SK-N-MC (cell line): ENCODE data around the gene BRI3.

Source experiments
- DNase-seq: peaks from one replicate; pipeline ENCODE4 v3.0.0-alpha.2; 2011; ENCODE audit warnings: low read depth, low spot score
- H3K27ac ChIP-seq: fragments of 200-600 bp; sonication (generic); 2 replicates; pipeline ENCODE4 v1.5.1; 2016; ENCODE audit warnings: mixed run types
- H3K36me3 ChIP-seq: fragments of 200-600 bp; sonication (generic); 2 replicates; pipeline ENCODE4 v1.6.1; 2017; ENCODE audit warnings: antibody characterized with exemption, low read length, mixed read lengths; ENCODE audit not compliant: insufficient read depth
- H3K4me3 ChIP-seq: fragments of 200-600 bp; sonication (generic); 2 replicates; pipeline ENCODE4 v1.5.1; 2016
- H3K9ac ChIP-seq: fragments of 200-600 bp; sonication (generic); 2 replicates; pipeline ENCODE4 v1.8.0; 2017; ENCODE audit warnings: mixed run types, mixed read lengths; ENCODE audit not compliant: insufficient read length
- H3K9me3 ChIP-seq: fragments of 200-600 bp; sonication (generic); 2 replicates; pipeline ENCODE4 v1.6.1; 2017; ENCODE audit warnings: low read depth, mild to moderate bottlenecking, antibody characterized with exemption, low read length, moderate library complexity, mixed read lengths
- EZH2 ChIP-seq: fragments of 200-600 bp; sonication (generic); IDR thresholded peaks from one replicate; pipeline ENCODE4 v1.6.1; 2017; ENCODE audit warnings: antibody characterized with exemption
- FOXP2 ChIP-seq: optimal IDR thresholded peaks from 2 replicates; pipeline ENCODE3; 2011; ENCODE audit warnings: mild to moderate bottlenecking, moderate library complexity; ENCODE audit not compliant: insufficient read depth; ENCODE audit errors: extremely low read length, control extremely low read depth
- POLR2AphosphoS5 ChIP-seq: IDR thresholded peaks from 2 replicates; pipeline ENCODE4 v1.6.1; 2012; ENCODE audit warnings: mild to moderate bottlenecking, low read depth, low read length, borderline replicate concordance

The BRI3 gene

DNA sequence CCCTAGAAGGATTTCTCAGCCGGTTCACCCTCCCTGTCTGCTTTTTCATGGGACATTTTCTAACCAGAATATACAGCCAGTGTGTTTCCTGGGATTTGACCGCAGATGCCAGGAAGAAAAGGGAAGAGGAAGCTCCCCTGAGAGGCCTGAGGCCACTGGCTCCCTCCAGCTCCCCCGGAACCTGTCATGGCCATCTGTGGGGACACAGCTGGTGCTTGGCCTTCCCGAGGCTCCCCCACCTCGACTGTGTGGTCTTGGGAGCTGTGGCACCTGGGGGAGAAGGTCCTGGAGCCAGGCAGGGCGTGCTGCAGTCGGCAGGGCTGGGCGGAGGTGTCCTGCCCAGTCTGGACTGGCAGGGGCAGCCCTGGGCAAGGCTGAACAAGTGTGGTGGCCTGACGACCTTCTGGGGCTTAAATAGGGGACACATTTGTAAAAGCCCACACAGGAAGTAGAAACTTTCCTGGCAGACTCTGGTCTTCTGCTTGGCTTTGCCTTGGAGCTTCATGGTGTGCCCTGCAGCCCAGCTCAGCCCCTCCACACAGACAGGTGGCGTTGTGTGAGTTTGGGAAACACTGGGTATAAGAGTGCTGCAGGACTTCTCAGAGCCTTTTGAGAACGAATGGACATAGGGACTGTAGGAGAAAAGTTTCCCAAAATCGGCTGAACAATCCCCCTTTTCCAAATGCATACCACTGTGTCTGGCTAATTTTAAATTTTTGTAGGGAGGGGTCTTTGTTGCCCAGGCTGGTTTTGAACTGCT is 6.8 kb downstream of the BRI3 start:
- no peak for DNase-seq
- no peaks in the 10 kb centered on the region for H3K9me3 ChIP-seq
- no peak overlapping the region for H3K27ac ChIP-seq
- no peak overlapping the region for H3K9ac ChIP-seq
- TF ChIP-seq EZH2 (no peak), POLR2AphosphoS5 (no peak), FOXP2 (no peak)
- no peak overlapping the region for H3K4me3 ChIP-seq
- peaks cover 23% of the 10 kb centered on the region; the same call in 1 of the 2 replicates for H3K36me3 ChIP-seq

DNA sequence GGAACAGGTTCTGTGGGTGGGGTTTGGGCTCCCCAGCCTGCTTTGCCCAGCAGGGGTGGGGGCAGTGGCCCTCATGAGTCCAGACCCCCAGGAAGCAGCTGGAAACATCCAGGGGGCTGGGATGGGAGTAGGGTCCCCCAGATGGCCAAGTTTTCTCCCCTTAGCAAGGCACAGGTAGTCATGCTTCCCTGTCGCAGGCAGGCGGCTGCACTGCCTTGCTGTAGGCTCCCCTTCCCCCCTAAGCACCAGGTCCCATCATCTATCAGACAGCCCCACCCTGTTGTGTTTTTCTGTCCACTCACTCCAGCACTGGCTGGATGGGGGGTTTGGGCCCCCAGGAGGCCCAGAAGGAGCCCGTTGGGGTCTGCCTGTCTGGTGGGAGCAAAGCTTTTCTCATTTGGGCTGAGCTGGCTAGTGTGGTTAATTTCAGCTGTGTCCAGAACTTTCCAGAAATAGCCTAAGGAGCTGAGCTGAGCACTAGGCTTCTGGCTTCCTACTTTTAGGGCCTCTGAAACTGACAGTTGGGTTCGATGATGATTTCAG is 7.9 kb downstream of the BRI3 start:
- TF ChIP-seq EZH2 (no peak), FOXP2 (no peak), POLR2AphosphoS5 (no peak)
- H3K9ac ChIP-seq = no peak overlapping the region
- H3K4me3 ChIP-seq = no peak overlapping the region
- H3K27ac ChIP-seq = no peak overlapping the region
- DNase-seq = no peak
- H3K9me3 ChIP-seq = no peaks in the 10 kb centered on the region
- H3K36me3 ChIP-seq = peaks cover 17% of the 10 kb centered on the region; the same call in 1 of the 2 replicates

DNA sequence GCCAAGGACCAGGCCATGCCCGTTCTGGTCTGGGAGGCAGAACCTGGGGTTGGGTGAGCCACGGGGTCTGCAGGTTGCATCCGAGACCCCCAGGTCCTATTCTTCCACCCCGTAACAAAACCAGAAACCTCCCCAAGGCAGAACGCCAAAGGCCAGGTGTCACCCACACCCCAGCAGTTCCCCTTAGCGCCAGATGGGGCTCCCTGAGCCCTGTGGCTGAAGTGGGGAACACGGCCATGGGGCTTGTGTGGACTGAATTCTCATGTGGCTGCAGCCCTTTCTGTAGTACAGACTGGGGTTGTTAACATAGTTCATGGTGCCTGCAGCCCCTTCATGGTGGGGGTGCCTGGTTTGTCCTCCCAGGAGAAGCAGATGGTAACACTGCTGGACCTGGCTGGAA is 10.2 kb downstream of the BRI3 start:
- H3K9me3 ChIP-seq = no peaks in the 10 kb centered on the region
- H3K4me3 ChIP-seq = no peak overlapping the region
- DNase-seq = no peak
- TF ChIP-seq EZH2 = no peak
- TF ChIP-seq POLR2AphosphoS5 = no peak
- no peak for TF ChIP-seq FOXP2
- peaks cover 12% of the 10 kb centered on the region; the same call in 1 of the 2 replicates for H3K36me3 ChIP-seq
- H3K27ac ChIP-seq = no peak overlapping the region
- no peak overlapping the region for H3K9ac ChIP-seq

DNA sequence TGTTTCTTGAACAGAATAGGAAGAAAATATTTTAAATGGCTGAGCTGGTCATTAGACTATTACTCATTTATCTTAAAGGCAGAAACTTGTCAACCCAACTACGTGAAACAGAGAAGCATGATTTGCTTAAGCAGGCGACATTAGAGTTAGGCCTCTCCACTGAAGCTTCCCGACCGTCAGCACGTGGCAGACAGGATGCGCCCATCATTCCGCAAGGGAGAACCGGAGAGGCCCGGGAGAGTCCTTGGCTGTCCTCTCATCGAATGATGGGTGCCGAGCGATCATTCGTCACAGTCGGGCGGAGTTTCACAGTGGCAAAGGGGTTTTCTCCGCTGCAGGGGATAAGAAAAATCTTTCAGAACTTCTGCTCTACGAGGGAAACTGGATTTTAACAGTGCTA is 11.8 kb downstream of the BRI3 start:
- DNase-seq = no peak
- Histone ChIP-seq H3K9me3 (no peaks in the 10 kb centered on the region), H3K9ac (no peak overlapping the region), H3K4me3 (no peak overlapping the region), H3K36me3 (peaks cover 12% of the 10 kb centered on the region; the same call in 1 of the 2 replicates), H3K27ac (no peak overlapping the region)
- no peak for TF ChIP-seq FOXP2
- no peak for TF ChIP-seq POLR2AphosphoS5
- no peak for TF ChIP-seq EZH2

DNA sequence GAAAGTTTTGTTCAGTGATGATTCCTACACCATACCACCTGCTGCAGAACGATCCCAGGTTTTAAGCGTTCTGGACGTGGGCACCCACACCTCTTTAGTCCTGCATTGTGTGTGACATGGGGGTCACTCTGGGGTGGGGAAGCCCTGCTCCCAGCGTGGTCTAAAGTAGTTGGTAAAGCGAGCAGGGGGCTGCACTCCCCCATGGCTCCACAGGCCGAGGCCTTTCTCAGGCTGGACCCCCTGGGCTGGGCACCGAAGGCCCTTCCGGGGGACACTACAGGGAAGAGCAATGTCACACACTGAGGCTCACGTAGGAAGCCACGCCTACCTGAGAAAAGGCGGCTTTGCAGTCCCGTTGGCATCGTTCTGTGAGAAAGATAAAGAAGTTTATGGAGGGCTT is 12.3 kb downstream of the BRI3 start:
- H3K9ac ChIP-seq = no peak overlapping the region
- TF ChIP-seq FOXP2 = no peak

DNA sequence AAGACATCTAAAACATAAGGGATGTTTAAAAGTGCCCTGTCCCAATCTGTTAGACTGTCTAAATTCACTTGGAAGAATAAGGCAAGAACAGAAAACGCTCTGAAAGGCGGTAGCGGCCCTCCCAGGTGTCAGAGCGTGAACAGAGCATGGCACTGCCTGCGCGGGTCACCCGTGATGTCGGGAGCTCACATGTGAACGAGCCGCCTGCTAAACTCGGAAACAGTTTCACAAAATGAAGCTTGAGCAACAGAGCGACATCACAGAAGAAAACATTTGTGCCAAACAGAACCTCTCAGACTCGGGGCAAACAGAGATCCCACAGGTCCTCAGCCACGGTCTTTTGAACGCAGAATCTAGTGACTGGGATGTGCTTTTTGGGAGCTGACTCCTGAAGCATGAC is 12.8 kb downstream of the BRI3 start:
- Histone ChIP-seq H3K9me3 (no peaks in the 10 kb centered on the region), H3K9ac (no peak overlapping the region), H3K4me3 (no peak overlapping the region), H3K27ac (no peak overlapping the region), H3K36me3 (peaks cover 12% of the 10 kb centered on the region; the same call in 1 of the 2 replicates)
- TF ChIP-seq EZH2 (no peak), POLR2AphosphoS5 (no peak), FOXP2 (no peak)
- DNase-seq = no peak

More for the DNA sequence above, 12.3 kb downstream of the BRI3 start:
- Histone ChIP-seq H3K27ac (no peak overlapping the region), H3K4me3 (no peak overlapping the region), H3K36me3 (peaks cover 12% of the 10 kb centered on the region; the same call in 1 of the 2 replicates), H3K9me3 (no peaks in the 10 kb centered on the region)
- DNase-seq = no peak

DNA sequence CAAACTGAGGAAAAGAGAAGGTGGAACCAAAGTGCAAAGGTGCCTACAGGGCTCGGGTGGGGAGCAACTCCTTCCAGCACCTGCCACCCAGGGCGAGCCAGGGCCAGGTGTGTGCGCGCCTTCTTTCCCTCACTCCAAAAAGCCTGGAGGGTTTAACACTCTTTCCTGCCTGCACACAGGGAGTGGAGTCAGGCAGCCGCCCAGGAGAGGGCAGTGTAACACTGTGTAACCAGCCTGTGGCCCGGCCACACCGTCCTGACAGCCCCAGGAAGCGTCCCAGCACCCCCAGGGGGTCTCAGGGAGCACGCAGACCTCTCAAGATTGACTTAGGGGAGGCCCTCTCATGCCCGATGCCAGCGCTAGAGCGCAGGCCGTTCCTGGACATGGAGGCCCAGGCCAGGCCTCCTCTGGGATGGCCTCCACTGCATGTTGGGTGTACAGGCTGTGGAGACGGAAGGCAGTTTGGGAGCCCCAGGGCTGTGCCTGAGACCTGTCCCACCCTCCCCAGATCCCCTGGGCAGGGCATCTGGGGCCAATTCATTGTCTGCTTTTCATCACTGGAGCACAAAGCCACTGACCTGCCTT is 13.4 kb downstream of the BRI3 start:
- TF ChIP-seq POLR2AphosphoS5 (no peak), EZH2 (no peak)
- Histone ChIP-seq H3K4me3 (no peak overlapping the region), H3K9me3 (no peaks in the 10 kb centered on the region), H3K9ac (no peak overlapping the region), H3K36me3 (peaks cover 12% of the 10 kb centered on the region; the same call in 1 of the 2 replicates), H3K27ac (no peak overlapping the region)
- no peak for DNase-seq

DNA sequence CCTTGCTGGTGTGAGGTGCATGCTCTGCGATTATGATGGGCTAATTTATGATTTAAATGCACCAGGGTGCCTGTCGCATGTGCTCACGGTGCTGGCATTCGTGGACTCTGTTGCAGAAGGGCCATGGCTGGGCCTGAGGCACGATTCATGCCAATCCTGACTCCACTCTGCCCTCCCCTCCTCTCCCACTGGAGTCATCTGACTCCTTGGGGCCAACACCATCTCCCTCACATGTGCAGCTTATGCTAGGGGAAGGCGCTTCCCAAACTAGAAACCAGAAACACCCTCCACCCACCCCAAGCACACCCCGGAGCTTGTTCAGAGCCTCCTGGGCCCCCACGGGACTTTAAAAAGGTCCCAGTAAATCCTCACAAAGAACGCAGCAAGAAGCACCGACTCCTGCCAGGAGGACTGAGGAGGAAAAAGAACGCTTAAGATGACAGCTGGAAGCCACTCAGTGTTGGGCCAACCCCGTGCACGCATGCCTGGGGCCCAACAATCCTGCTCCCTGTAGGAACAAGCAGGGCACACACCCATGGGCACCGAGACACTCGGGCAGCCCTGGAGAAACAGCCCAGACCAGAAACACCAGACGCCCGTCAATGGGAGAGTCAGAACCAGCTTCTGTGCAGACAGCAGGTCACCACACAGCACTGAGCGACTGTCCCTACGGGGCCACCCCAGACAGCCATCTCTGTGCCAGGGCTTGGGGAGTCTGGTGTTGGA is 14.1 kb downstream of the BRI3 start:
- H3K9ac ChIP-seq = no peak overlapping the region
- DNase-seq = no peak

More for the DNA sequence above, 14.1 kb downstream of the BRI3 start:
- Histone ChIP-seq H3K27ac (no peak overlapping the region), H3K9me3 (no peaks in the 10 kb centered on the region), H3K36me3 (peaks cover 12% of the 10 kb centered on the region; the same call in 1 of the 2 replicates), H3K4me3 (no peak overlapping the region)
- TF ChIP-seq EZH2 (no peak), FOXP2 (no peak), POLR2AphosphoS5 (no peak)
